HG02943 (cell line): ENCODE measurements around the gene ARID4A.
"Not testable (repeated sequence)": the region's sequence is repeated elsewhere in the genome, so short reads cannot be mapped to it uniquely, and the experiment has no call there.

ENCODE experiments used
- ATAC-seq: cut with Tn5 transposase; IDR thresholded peaks from one replicate; pipeline ENCODE4 v1.9.1; 2021; ENCODE audit warnings: mild to moderate bottlenecking, low read depth, moderate library complexity; ENCODE audit not compliant: unreplicated experiment

ARID4A gene

DNA sequence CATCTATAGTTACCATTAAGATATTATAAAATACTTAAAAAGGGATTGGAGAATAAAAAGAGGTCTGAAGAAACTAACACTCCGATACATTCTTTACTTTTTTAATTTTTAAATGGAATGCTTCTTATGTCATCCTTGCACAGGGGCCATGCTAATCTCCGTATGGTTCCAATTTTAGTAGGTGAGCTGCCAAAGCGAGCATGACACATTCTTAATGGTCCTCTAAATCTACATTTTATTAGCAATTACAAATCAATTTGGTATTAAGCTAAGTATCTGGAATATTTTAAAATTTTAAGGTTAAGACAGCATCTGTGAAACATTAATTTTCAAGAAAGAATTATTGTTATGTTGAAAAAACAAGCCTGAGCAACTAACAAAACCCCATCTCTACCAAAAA is 6.2 kb upstream of the ARID4A start:
- ATAC-seq: no peak

DNA sequence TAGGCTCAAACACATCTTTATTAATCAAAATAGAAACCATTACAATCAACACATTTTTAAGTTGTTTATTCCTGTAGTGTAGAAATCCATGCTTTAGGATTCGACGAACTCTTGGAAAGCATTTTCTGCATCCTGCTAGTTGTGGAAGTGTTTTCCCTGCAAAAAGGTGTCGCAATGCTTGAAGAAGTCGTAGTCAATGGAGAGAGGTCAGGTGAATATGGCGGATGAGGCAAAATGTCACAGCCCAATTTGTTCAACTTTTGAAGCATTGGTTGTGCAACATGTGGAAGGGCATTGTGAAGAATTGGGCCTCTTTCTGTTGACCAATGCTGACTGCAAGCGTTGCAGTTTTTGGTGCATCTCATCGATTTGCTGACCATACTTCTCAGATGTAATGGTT is 4.2 kb upstream of the ARID4A start:
- ATAC-seq: no peak

GRCh38 chr14:58296726-58297125 is 1.6 kb upstream of the ARID4A start:
- no peak for ATAC-seq

- ATAC-seq: peak; percentile 1
Observed at GRCh38 chr14:58297412-58297761, 968 bp upstream of the ARID4A start.

DNA sequence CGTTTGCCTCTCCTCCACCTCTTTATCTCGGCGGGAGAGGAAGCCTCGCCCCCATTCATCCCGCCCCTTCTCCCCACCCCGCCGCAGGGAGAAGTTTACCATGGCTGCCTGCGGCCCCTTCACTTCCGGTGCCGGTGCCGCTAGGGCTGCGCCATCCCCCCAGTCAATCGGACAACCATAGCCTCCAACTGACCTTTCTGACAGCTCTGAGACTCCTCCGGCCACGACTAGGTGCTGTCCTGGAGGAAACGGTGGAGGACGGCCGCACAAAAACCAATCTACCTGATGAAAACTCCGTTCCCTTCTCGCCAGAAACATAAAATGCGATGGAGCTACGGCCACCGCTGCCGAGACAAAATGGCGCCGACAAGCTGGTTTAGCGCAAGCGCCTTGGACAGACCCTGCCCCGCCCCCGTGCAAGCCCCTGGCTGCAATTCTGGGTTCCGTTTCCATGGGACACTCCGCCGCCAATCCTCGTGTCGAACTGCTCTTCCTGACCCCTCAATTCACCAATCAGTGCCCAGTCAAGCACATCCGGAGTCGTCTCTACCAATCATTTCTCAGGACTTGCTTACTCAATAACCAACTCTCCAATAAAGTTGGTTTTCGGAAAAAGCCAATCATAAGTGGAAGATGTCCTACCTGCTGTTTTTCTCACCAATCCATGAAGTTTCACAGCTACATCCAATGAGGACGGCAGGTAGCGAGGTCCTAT is 436 bp upstream of the ARID4A start:
- ATAC-seq: peak; percentile 84

DNA sequence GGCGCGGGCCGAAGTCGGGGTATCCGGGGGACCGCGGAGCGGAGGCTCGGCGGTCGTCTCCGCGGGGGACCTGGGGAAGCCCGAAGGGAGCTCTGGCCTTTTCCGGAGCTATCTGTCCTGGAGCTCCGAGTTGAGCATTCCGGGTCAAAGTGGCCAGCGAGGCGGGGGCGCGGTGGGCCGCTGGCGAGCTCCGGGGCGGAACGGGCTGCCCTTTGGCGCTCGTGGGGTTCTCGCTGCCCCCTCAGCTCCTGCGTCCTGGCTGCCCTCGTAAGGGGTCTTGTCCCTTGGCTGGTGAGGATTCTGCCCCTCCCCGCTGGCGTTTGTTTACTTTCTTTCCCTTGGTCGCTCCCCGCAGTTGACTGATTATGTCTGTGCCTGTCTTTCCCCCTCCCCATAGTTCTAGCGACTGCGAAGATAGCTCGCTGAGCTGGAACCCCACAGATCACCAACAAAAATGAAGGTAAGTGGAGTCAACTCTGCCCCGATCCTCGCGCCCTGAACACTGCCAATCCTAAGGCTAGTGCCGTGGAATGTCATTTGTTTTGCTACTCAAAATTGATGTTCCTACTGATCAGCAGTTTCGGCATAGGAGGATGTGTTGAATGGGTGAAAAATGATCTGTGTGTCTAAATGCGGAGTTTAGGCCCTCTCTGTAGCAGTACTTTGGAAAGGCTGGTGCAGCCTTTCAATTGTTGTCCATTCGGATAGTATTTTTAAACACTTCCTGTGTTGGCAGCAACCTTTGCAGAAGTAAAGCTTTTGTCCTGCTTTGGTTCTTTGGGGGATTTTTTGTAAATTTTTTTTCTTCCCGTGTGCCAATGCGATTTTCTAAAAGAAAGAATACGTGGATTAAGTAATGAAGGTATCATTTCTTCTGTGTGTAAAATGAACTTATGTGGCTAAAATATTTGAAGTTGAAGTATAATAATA is 1.3 kb downstream of the ARID4A start:
- ATAC-seq: no peak

- ATAC-seq: no peak
Observed at GRCh38 chr14:58301416-58301815, 3.1 kb downstream of the ARID4A start.

DNA sequence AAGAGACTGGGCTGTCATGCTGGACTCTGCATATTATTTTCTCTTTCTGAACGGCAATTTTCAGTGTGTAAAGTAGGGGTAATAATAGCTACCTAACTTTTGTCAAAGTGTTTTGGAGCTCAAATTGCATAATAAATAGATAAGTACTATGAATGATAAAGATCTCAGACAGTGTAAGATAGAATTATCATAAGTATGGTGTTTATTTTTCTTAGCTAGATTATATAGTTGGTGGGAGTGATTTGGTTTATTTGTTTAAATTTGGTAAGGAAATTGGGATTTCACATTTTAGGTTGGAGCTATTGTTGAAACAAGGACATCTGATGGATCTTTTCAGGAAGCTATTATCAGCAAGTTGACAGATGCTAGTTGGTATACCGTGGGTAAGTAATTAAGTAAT is 7.4 kb downstream of the ARID4A start:
- ATAC-seq: no peak

DNA sequence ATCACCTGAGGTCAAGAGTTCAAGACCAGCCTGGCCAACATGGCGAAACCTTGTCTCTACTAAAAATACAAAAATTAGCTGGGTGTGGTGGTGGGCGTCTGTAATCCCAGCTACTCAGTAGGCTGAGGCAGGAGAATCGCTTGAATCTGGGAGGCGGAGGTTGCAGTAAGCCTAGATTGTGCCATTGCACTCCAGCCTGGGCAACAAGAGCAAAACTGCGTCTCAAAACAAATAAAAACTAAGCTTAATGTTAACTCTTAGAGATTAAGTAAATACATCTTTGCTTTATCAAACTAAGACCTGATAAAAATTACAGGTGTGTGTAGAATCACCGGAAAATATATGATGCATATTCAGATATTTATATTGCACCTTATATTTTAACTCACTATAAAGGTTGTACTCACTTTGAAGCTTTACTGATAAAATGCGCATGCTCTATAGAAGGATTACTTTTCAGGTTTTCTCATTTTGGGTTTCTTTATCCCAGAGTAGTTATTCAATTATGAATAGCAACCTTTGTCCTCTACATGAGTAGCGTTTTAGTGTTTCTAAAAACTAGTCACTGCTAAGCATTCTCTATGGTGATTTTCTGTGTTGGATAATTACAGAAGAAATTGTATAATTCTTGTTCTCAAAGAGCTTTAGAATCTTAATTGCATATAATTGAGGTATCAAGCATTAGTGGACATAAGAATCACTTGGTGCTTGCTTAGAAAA is 9.4 kb downstream of the ARID4A start:
- ATAC-seq: no peak

GRCh38 chr14:58309086-58309485 is 10.7 kb downstream of the ARID4A start:
- no peak for ATAC-seq

DNA sequence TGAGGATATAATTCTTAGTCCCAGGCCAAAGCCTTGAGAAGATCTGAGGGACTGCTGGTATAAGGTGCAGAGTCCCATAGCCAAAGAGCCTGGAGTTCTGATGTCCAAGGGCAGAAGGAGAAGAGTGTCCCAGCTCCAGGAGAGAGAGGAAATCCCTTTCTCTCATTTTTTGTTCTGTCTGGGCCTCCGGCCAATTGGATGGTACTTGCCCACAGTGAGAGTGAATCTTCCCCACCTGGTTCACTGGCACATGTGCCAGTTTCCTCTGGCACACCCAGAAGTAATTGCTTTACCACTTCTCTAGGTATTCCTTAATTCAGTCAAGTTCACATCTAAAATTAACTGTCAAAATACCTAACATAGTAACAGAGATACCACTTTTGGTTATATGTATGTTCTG is 15.3 kb downstream of the ARID4A start:
- no peak for ATAC-seq

- ATAC-seq: no peak
Observed at GRCh38 chr14:58315606-58316005, 17.3 kb downstream of the ARID4A start.

GRCh38 chr14:58327019-58327418 is 28.7 kb downstream of the ARID4A start:
- ATAC-seq: no peak

- peak; percentile 89 for ATAC-seq
Observed at GRCh38 chr14:58331111-58331510, 32.8 kb downstream of the ARID4A start.

DNA sequence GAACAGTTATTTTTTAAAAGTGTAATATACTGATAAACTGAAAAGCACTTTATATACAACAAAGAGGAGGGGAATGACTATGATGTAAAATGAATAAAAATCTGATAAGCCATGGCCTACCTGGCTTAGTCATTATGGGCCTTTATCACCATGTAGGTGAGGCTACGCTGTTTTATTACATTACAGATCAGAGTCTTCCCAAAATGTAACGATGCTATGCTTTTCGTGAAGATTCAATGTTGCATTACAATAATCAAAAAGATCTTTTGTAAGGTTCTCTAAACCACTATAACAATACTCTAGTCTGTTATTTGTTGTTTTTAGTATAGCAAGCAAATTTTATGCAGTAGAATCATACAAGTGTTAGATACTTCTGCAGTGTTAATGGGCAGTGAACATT is 34.2 kb downstream of the ARID4A start:
- ATAC-seq: no peak

DNA sequence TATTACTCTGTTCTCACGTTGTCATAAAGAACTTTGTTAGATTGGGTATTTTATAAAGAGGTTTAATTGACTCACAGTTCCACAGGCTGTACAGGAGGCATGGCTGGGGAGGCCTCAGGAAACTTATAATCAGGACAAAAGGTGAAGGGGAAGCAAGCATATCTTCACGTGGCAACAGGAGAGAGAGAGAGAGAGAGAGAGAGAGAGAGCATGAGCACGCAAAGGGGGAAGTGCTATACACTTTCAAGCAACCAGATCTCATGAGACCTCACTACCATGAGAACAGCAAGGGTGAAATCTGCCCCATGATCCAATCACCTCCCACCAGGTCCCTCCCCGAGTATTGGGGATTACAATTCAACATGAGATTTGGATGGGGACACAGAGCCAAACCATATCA is 41.3 kb downstream of the ARID4A start:
- ATAC-seq: not testable (repeated sequence)

DNA sequence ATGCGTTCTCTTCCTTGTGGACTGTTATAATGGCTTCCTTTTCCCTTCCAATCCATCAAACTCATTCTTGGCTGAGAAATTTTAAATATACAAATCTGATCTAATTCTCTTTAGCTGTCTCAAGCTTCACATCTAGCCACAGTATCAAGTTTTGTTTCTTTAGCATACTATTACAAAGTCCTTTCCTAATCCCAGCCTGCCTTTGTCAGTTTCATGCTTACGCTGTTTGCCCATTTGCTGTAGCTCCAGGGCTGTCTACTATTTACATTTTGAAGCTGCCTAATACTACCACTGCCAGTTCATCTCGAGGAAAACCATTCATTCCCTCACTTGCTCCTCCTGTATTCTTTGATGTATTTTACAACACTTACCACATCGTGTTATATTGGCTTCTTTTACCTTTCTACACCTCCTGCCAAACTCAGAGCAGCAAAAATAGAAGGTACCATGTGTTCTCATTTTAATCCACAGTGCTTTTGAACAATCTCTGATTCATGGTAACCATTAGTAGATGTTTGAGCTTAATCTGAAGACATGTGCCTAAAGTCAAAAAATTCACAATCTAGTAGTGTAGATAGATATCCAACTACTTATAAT is 42.9 kb downstream of the ARID4A start:
- no peak for ATAC-seq

GRCh38 chr14:58343535-58343934 is 45.2 kb downstream of the ARID4A start:
- ATAC-seq: not testable (repeated sequence)

DNA sequence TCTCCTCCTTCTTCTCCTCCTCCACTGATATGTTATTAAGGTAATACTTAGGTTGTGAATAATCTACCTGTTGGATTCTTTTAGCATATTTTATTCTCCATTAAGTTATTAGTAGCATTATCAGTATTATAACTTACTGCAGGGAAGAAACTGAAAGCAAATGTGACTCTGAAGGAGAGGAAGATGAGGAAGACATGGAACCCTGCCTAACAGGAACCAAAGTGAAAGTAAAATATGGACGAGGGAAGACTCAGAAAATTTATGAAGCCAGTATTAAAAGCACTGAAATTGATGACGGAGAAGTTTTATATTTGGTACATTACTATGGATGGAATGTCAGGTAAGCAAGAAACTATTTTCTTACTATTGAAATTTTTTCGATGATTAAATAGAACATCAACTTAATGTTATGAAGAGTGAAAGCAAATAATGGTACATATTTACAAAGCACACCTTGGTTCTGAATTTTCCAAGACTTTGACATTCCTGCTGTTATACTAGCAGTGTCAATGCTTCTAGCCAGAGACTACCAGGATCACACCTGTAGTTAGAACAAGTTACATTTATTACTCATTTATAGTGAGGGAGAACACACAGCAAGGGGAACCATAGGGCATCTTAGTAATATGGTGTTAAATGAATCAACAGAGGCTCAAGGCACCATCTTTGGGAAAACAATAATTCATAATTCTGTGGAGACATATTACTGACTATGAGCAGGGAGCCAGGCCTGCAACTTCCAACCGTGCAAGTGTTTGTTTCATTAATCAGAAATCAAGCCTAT is 55.4 kb downstream of the ARID4A start:
- ATAC-seq: no peak

DNA sequence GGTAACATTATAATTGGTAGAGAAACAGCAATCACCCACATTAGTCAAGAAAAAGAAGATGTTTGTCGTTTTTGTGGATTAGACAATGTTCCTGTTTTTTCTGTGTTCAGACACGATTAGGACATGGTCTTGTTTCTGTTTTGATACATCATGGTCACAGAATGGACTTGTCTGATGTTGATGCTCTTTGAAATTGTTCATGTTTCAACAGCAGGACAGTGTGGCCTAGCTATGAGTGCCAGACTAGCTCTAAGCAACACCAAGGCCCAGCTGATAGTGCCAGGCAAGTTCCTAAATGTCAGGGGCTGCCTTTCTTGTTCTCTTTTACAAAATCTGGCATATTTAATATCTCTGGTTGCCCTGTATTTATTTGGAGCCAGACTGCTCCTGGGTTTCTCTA is 56.5 kb downstream of the ARID4A start:
- no peak for ATAC-seq
